Measurements from ENCODE around the gene CTNNA2.

Gene CTNNA2

GRCh38 chr2:80348953-80349352 is 836.1 kb downstream of the CTNNA2 start:
- DNase-seq: no peak

GRCh38 chr2:80351231-80351630 is 838.4 kb downstream of the CTNNA2 start:
- no peak for DNase-seq

GRCh38 chr2:80354858-80355257 is 842.0 kb downstream of the CTNNA2 start:
- DNase-seq: no peak

- peak; percentile 68 for DNase-seq
Observed at GRCh38 chr2:80361904-80362303, 849.1 kb downstream of the CTNNA2 start.

- DNase-seq: peak; percentile 5
Observed at GRCh38 chr2:80363330-80363729, 850.5 kb downstream of the CTNNA2 start.

- DNase-seq: peak; percentile 15
Observed at GRCh38 chr2:80363791-80364349, 851.0 kb downstream of the CTNNA2 start.

- peak; percentile 80 for DNase-seq
Observed at GRCh38 chr2:80364524-80365212, 851.8 kb downstream of the CTNNA2 start.

- DNase-seq: peak; percentile 92
Observed at GRCh38 chr2:80365762-80366161, 852.9 kb downstream of the CTNNA2 start.

GRCh38 chr2:80370375-80371009 is 857.6 kb downstream of the CTNNA2 start:
- no peak for DNase-seq

- DNase-seq: no peak
Observed at GRCh38 chr2:80374105-80374504, 861.3 kb downstream of the CTNNA2 start.

- DNase-seq: no peak
Observed at GRCh38 chr2:80377071-80377470, 864.2 kb downstream of the CTNNA2 start.

GRCh38 chr2:80380736-80381135 is 867.9 kb downstream of the CTNNA2 start:
- DNase-seq: no peak

- DNase-seq: no peak
Observed at GRCh38 chr2:80381666-80382065, 868.8 kb downstream of the CTNNA2 start.

GRCh38 chr2:80392441-80392840 is 879.6 kb downstream of the CTNNA2 start:
- no peak for DNase-seq

- DNase-seq: peak; percentile 69
Observed at GRCh38 chr2:80393991-80394390, 881.1 kb downstream of the CTNNA2 start.

- peak; percentile 88 for DNase-seq
Observed at GRCh38 chr2:80395251-80395650, 882.4 kb downstream of the CTNNA2 start.

GRCh38 chr2:80396276-80396675 is 883.4 kb downstream of the CTNNA2 start:
- DNase-seq: peak; percentile 12

GRCh38 chr2:80403081-80403480 is 890.2 kb downstream of the CTNNA2 start:
- DNase-seq: peak; percentile 66

- no peak for DNase-seq
Observed at GRCh38 chr2:80407377-80407776, 894.5 kb downstream of the CTNNA2 start.

- no peak for DNase-seq
Observed at GRCh38 chr2:80410346-80410745, 897.5 kb downstream of the CTNNA2 start.

- DNase-seq: no peak
Observed at GRCh38 chr2:80413136-80413535, 900.3 kb downstream of the CTNNA2 start.

GRCh38 chr2:80417737-80418136 is 904.9 kb downstream of the CTNNA2 start:
- no peak for DNase-seq

GRCh38 chr2:80420530-80421208 is 907.8 kb downstream of the CTNNA2 start:
- no peak for DNase-seq

- peak; percentile 32 for DNase-seq
Observed at GRCh38 chr2:80429251-80429650, 916.4 kb downstream of the CTNNA2 start.
